GM23248 (cell line): ENCODE measurements around the gene LTN1. TPM values are rescaled to one million over a fixed set of nuclear protein-coding genes. Genes with fewer than 3 reads are reported as not detected.
"Not testable (repeated sequence)": the region's sequence is repeated elsewhere in the genome, so short reads cannot be mapped to it uniquely, and the experiment has no call there.

Experiments
- DNase-seq: peaks from one replicate; pipeline ENCODE4 v3.0.0-alpha.2; 2015
- H2AFZ ChIP-seq: fragments of 200-600 bp; sonication (generic); 2 replicates; pipeline ENCODE4 v1.6.1; 2016; ENCODE audit warnings: antibody characterized with exemption
- H3F3A ChIP-seq: fragments of 200-600 bp; sonication (generic); 2 replicates; pipeline ENCODE4 v1.6.1; 2016; ENCODE audit warnings: mild to moderate bottlenecking, antibody characterized with exemption, mixed run types; ENCODE audit not compliant: insufficient read depth
- H3K27ac ChIP-seq: fragments of 200-600 bp; sonication (generic); 2 replicates; pipeline ENCODE4 v1.5.1; 2016; ENCODE audit warnings: mild to moderate bottlenecking
- H3K27me3 ChIP-seq: fragments of 200-600 bp; sonication (generic); replicated peaks from 2 replicates; pipeline ENCODE4 v1.6.1; 2016; ENCODE audit warnings: mild to moderate bottlenecking; ENCODE audit not compliant: insufficient read depth
- H3K36me3 ChIP-seq: fragments of 200-600 bp; sonication (generic); 2 replicates; pipeline ENCODE4 v1.6.1; 2016; ENCODE audit warnings: low read depth, mild to moderate bottlenecking
- H3K4me1 ChIP-seq: fragments of 200-600 bp; sonication (generic); 2 replicates; pipeline ENCODE4 v1.6.1; 2016; ENCODE audit warnings: mild to moderate bottlenecking; ENCODE audit not compliant: insufficient read depth
- H3K4me2 ChIP-seq: fragments of 200-600 bp; sonication (generic); one replicate; pipeline ENCODE4 v1.6.1; 2016; ENCODE audit warnings: mild to moderate bottlenecking; ENCODE audit not compliant: unreplicated experiment
- H3K4me3 ChIP-seq: fragments of 200-600 bp; sonication (generic); 2 replicates; pipeline ENCODE4 v1.5.1; 2016; ENCODE audit warnings: mild to moderate bottlenecking
- H3K79me2 ChIP-seq: fragments of 200-600 bp; sonication (generic); 2 replicates; pipeline ENCODE4 v1.6.1; 2016; ENCODE audit warnings: mild to moderate bottlenecking; ENCODE audit not compliant: insufficient read depth
- H3K9ac ChIP-seq: fragments of 200-600 bp; sonication (generic); 2 replicates; pipeline ENCODE4 v1.6.1; 2016; ENCODE audit warnings: mild to moderate bottlenecking
- H3K9me2 ChIP-seq: fragments of 200-600 bp; sonication (generic); 2 replicates; pipeline ENCODE4 v1.6.1; 2016; ENCODE audit warnings: mixed run types, mild to moderate bottlenecking, moderate library complexity; ENCODE audit not compliant: insufficient read depth
- H3K9me3 ChIP-seq: fragments of 200-600 bp; sonication (generic); one replicate; pipeline ENCODE4 v1.6.1; 2017; ENCODE audit warnings: low read depth
- H4K20me1 ChIP-seq: fragments of 200-600 bp; sonication (generic); 2 replicates; pipeline ENCODE4 v1.6.0; 2016; ENCODE audit not compliant: insufficient read depth
- EZH2 ChIP-seq: fragments of 200-600 bp; sonication (generic); IDR thresholded peaks from 2 replicates; pipeline ENCODE4 v1.6.1; 2018; ENCODE audit warnings: antibody characterized with exemption, mild to moderate bottlenecking; ENCODE audit not compliant: insufficient read depth, poor library complexity, severe bottlenecking
- EZH2phosphoT487 ChIP-seq: fragments of 200-600 bp; sonication (generic); IDR thresholded peaks from 2 replicates; pipeline ENCODE4 v1.6.1; 2018; ENCODE audit warnings: antibody characterized with exemption, moderate library complexity, mild to moderate bottlenecking, low read depth; ENCODE audit not compliant: insufficient read depth
- WGBS, 2 experiments: methylation state at CpG; one replicate each; pipeline ENCODE4 v1.1.6; 2015 to 2017; ENCODE audit warnings: low lambda C conversion rate in 2 of 2, low coverage in 1 of 2; ENCODE audit errors: missing lambda C conversion rate in 2 of 2; 5-methylcytosine and 5-hydroxymethylcytosine counted together
- in situ Hi-C: fragments of 300-500 bp; cut with MboI; formaldehyde crosslinking; loops from 2 replicates; pipeline ENCODE4 v1.15.0; 2020
- polyA plus RNA-seq: library from polyadenylated mRNA; unstranded; fragments of >200 nt; fragmentation: Nextera tagmentation; extraction: Ambion mirVana; gene quantifications from 2 replicates; pipeline ENCODE4 v1.2.1, GENCODE V29; 2016
- total RNA-seq: library from RNA; depleted of rRNA; stranded (reverse); fragments of >200 nt; shearing (Covaris generic); gene quantifications from 2 replicates; pipeline ENCODE4 v1.2.3, GENCODE V29; 2014

Gene LTN1
- total and polyA plus RNA-seq, 2 experiments from 2014 or later = 16.8 to 26.0 TPM

DNA sequence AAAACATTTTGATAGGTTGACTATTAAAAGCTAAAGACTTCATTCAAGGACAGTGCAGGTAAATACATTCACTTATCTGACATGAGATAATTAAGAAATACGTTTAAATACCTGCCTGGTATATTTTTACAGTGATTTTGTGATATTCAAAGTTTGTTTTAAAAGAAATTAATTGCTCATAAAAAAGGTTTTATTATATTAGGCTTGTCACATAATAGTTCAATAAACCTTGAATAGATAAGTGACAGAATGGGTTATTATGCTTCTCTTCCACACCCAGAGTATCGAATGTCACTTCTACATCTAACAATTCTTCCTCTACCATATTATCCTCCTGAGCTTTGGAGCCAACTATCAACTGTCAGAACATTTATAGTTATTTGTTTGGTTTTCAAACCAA is 60.0 kb downstream of the LTN1 start:
- no peak overlapping the region for H3K4me2 ChIP-seq
- no peaks in the 10 kb centered on the region for H3K79me2 ChIP-seq
- WGBS, 2 experiments = 97 to 100% methylated on average over 2 of the region's 2 CpGs
- H2AFZ ChIP-seq = no peak overlapping the region
- peaks cover 33% of the 10 kb centered on the region for H3K36me3 ChIP-seq
- DNase-seq = no peak
- no peaks in the 10 kb centered on the region for H3F3A ChIP-seq
- no peaks in the 10 kb centered on the region for H3K4me1 ChIP-seq
- H4K20me1 ChIP-seq = no peaks in the 10 kb centered on the region
- H3K9me3 ChIP-seq = no peaks in the 10 kb centered on the region
- no peaks in the 10 kb centered on the region for H3K9me2 ChIP-seq
- no peak overlapping the region for H3K9ac ChIP-seq
- H3K4me3 ChIP-seq = no peak overlapping the region
- H3K27ac ChIP-seq = no peak overlapping the region
- TF ChIP-seq EZH2phosphoT487 (no peak), EZH2 (no peak)
- no peaks in the 10 kb centered on the region for H3K27me3 ChIP-seq
- in situ Hi-C loops = loop anchor here (25.0 kb wide), 1 partner anchor 870 kb away; no protein-coding TSS in a partner anchor

DNA sequence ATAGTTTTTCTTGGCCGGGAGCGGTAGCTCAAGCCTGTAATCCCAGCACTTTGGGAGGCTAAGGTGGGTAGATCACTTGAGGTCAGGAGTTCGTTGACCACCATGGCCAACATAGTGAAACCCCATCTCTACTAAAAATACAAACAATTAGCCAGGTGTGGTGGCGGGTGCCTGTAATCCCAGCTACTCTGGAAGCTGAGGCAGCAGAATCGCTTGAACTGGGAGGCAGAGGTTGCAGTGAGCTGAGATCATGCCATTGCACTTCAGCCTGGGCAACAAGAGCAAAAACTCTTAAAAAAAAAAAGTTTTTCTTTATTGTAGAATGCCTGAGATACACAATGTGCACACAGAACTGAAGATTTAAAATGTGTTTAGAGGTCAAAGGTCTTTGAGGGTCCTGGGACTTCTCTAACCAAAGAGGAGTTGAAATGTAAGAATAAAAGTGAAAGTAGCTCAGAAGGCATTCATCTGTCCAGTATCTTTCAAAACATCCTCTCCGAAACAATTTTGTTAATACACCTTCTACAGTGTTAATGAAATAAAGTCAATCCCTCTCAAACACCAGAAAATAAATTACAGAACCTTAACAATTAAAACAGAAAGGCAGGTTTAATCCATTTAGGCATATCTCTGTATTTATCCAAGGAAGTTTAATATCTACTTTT is 60.8 kb downstream of the LTN1 start:
- 98 to 100% methylated on average over 6 of the region's 6 CpGs for WGBS, 2 experiments
- H3K27me3 ChIP-seq, H3K4me1 ChIP-seq, H3K9me3 ChIP-seq, H4K20me1 ChIP-seq, H3K79me2 ChIP-seq, H3F3A ChIP-seq, H3K27ac ChIP-seq, H3K9ac ChIP-seq, H3K4me2 ChIP-seq, DNase-seq, H2AFZ ChIP-seq, H3K4me3 ChIP-seq, H3K9me2 ChIP-seq: not testable (repeated sequence)
- peaks cover 33% of the 10 kb centered on the region for H3K36me3 ChIP-seq
- in situ Hi-C loops = loop anchor here (25.0 kb wide), 1 partner anchor 870 kb away; no protein-coding TSS in a partner anchor

DNA sequence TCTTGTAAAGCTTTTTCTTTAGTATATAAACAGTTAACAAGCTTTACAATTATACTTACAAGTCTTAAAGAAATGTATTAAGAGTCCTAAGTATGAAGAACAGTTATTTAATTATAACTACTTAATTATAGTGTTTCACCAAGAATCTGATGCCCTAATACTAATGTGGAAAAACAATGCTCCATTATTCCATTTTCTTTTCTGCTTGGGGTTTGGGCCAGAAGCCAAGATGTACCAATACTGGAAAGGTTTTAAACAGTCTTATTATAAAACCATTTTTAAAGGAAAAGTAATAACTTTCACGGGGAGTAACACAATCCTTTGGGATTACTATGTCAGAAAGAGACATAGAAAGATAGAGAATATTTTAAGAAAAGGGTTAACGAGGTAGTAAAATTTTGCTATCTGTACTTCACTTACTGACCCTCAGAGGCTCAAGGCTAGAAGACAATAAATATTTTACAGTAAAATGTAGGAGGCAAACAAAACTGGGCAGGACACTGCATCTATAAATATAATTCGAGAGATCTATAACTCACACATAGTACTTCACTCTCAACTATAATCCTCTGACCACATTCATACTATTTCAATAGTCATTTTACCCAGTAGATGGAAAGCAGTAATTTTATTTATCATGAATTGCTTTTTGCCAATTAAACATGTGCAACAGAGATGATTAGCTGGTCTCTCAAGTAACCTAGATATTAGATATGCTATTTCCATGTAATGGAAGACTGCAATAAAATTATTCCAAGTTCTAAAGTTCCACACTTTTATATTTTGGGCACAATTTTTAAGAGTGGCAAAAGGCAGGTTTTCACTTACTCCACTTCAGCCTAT is 63.9 kb downstream of the LTN1 start:
- Histone ChIP-seq H3K36me3 (peaks cover 19% of the 10 kb centered on the region), H3K9ac (no peak overlapping the region), H3K9me2 (no peaks in the 10 kb centered on the region), H3K4me1 (no peaks in the 10 kb centered on the region), H3K4me3 (no peak overlapping the region), H4K20me1 (no peaks in the 10 kb centered on the region), H2AFZ (no peak overlapping the region), H3K4me2 (no peak overlapping the region), H3K27me3 (no peaks in the 10 kb centered on the region), H3K79me2 (no peaks in the 10 kb centered on the region), H3K9me3 (no peaks in the 10 kb centered on the region), H3K27ac (no peak overlapping the region), H3F3A (no peaks in the 10 kb centered on the region)
- no peak for DNase-seq
- TF ChIP-seq EZH2phosphoT487 (no peak), EZH2 (no peak)
- 85 to 86% methylated on average over 3 of the region's 3 CpGs for WGBS, 2 experiments
- in situ Hi-C loops = loop anchor here (25.0 kb wide), 1 partner anchor 866 kb away; no protein-coding TSS in a partner anchor

DNA sequence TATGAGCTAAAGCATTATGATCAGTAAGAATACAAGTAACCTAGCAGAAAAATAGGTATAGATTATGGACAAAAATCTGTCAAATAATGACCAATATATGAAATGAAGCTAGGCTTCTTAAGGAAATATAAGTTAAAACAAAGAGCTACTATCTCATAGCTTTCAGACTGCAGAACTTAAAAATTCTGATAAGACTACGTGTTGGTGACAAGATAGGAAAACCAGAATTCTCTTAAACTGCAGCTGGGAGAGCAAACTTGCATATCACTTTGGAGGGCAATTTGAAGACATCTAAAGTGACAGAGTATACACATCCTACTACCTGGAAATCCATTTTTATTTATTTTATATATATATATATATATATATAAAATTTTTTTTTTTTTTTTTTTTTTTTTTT is 65.5 kb downstream of the LTN1 start:
- Histone ChIP-seq H3F3A (no peaks in the 10 kb centered on the region), H3K9ac (no peak overlapping the region), H3K27me3 (no peaks in the 10 kb centered on the region), H3K79me2 (no peaks in the 10 kb centered on the region), H3K4me1 (no peaks in the 10 kb centered on the region), H3K4me3 (no peak overlapping the region), H3K36me3 (peaks cover 17% of the 10 kb centered on the region), H2AFZ (no peak overlapping the region), H3K9me3 (no peaks in the 10 kb centered on the region), H3K27ac (no peak overlapping the region), H4K20me1 (no peaks in the 10 kb centered on the region), H3K4me2 (no peak overlapping the region), H3K9me2 (no peaks in the 10 kb centered on the region)
- in situ Hi-C loops = loop anchor here (25.0 kb wide), 1 partner anchor 865 kb away; no protein-coding TSS in a partner anchor
- WGBS, 2 experiments = 97% methylated on average over 1 of the region's 1 CpG
- TF ChIP-seq EZH2phosphoT487 (no peak), EZH2 (no peak)
- no peak for DNase-seq
